ENCODE measurements around the gene TM9SF4. TPM values are rescaled to one million over a fixed set of nuclear protein-coding genes. Genes with fewer than 3 reads are reported as not detected.

TM9SF4 gene
- total and polyA plus RNA-seq, 2 of the 8 experiments (the other 6 are each of a cell fraction or from before 2014, with no cell fraction given) = 38.4 to 68.7 TPM

DNA sequence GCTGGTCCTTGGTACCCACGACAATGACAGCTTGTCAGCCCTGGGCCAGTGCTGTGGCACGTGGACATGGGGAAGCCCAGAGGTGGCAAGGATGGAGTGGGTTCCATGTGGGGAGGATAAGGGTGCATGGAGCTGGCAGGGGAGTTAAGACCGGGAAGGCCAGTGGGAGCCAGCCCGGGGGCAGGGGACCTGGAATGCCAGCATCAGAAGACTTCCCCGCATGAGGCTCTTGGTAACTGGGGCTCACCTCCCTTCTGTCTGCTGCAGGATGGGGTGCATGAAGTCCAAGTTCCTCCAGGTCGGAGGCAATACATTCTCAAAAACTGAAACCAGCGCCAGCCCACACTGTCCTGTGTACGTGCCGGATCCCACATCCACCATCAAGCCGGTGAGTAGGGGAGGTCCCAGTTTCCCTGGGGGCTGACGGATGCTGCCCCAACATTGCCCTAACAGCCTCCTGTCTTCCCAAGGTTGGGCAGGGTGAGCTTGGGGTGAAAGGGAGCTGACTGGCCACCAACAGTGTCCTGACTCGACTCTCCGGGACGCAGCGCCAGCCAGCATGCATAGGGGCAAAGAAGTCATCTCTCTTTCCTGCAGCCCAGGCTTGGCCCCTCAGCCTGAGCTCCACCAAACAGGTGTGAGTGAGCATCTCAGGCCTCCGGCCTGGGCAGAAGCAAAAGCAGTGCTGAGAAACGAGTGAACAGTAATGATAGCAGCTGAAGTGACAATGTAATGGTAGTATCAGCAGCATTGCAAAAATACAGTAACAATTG lies 37.9 kb upstream of the TM9SF4 start:
- Histone ChIP-seq H3K23ac (ENCODE audit: insufficient read length) (no peak overlapping the region), H2AK5ac (ENCODE audit: low read depth, low read length) (no peak overlapping the region), H4K20me1 (replicated peaks in 1 of 2; ENCODE audit: control insufficient read depth in 1 of 2, insufficient read depth in 2 of 2, low read length in 2 of 2) (no peaks in the 10 kb centered on the region), H2AFZ (ENCODE audit: low read length) (no peak overlapping the region), H3K56ac (replicated peaks; ENCODE audit: insufficient read length, low read depth, low read length) (no peak overlapping the region), H3K4me3 (ENCODE audit: extremely low read depth in 1 of 4, insufficient read depth in 2 of 4, low read depth in 3 of 4, low read length in 4 of 4) (no peak overlapping the region), H3K9me3 (ENCODE audit: insufficient read depth in 2 of 2, low read depth in 1 of 2, low read length in 1 of 2) (no peaks in the 10 kb centered on the region), H4K91ac (replicated peaks; ENCODE audit: insufficient read length, low read length) (no peak overlapping the region), H3K79me1 (ENCODE audit: low read depth, low read length) (no peaks in the 10 kb centered on the region), H3K9ac (replicated peaks in 1 of 4; ENCODE audit: extremely low read depth in 1 of 4, low read depth in 3 of 4, low read length in 3 of 4) (no peak overlapping the region), H3K4ac (replicated peaks; ENCODE audit: insufficient read length, low read depth, low read length) (no peak overlapping the region), H2BK12ac (ENCODE audit: low read depth, low read length) (no peak overlapping the region), H3K4me2 (ENCODE audit: insufficient read depth in 1 of 2, low read depth in 2 of 2, low read length in 2 of 2) (no peak overlapping the region), H3K23me2 (ENCODE audit: low read depth, low read length) (no peaks in the 10 kb centered on the region), H3K14ac (ENCODE audit: insufficient read length) (no peak overlapping the region), H2BK120ac (replicated peaks; ENCODE audit: low read depth, low read length) (no peak overlapping the region), H3K18ac (ENCODE audit: extremely low read depth, low read length) (no peak overlapping the region), H3K27ac (ENCODE audit: low read depth, low read length) (no peak overlapping the region), H3K27me3 (replicated peaks in 1 of 4; ENCODE audit: control insufficient read depth in 3 of 4, extremely low read depth in 1 of 4, insufficient read depth in 3 of 4, low read length in 3 of 4) (no peaks in the 10 kb centered on the region), H4K8ac (ENCODE audit: extremely low read depth, insufficient read depth, low read length) (no peak overlapping the region), H3K36me3 (ENCODE audit: control insufficient read depth in 2 of 4, insufficient read depth in 4 of 4, low read length in 3 of 4) (no peaks in the 10 kb centered on the region), H3K4me1 (replicated peaks in 1 of 4; ENCODE audit: control insufficient read depth in 3 of 4, insufficient read depth in 4 of 4, low read length in 3 of 4) (peaks cover 0 to 3% (median 0%) of the 10 kb centered on the region in 4 experiments; a peak in 2 of 7 replicates), H3K79me2 (ENCODE audit: control insufficient read depth in 1 of 2, insufficient read depth in 2 of 2, low read length in 2 of 2) (no peaks in the 10 kb centered on the region), H2BK5ac (ENCODE audit: low read depth, low read length) (no peak overlapping the region; the same call in 1 of the 2 replicates), H2BK20ac (ENCODE audit: low read length) (no peak overlapping the region), H2BK15ac (ENCODE audit: low read length) (no peak overlapping the region), H4K5ac (ENCODE audit: insufficient read length, low read depth, low read length) (no peak overlapping the region)
- DNase-seq (ENCODE audit: low read depth in 1 of 2, low spot score in 2 of 2) (no peak), FAIRE-seq (no peak)
- 86% methylated on average over 17 of the region's 17 CpGs; no CpG with 5 or more reads in 1 of the 2 experiments for WGBS, 2 experiments (ENCODE audit: extremely low coverage in 1 of 2, insufficient coverage in 1 of 2, insufficient read length in 1 of 2, insufficient replicate concordance in 2 of 2, low coverage in 1 of 2, low lambda C conversion rate in 2 of 2, missing lambda C conversion rate in 1 of 2)
- TF ChIP-seq HDAC2 (IDR thresholded peaks at IDR 0.05; ENCODE audit: borderline replicate concordance in 1 of 2, low read depth in 2 of 2, low read length in 2 of 2) (no peak), ZNF274 (IDR thresholded peaks at IDR 0.05; ENCODE audit: borderline replicate concordance, extremely low read depth, low read length) (no peak), EZH2 (IDR thresholded peaks at IDR 0.05; ENCODE audit: low read depth, low read length, severe bottlenecking) (no peak), FOSL1 (IDR thresholded peaks at IDR 0.05; ENCODE audit: insufficient read depth, low read depth, low read length) (no peak), BACH1 (IDR thresholded peaks at IDR 0.05; ENCODE audit: low read length) (no peak), SRF (IDR thresholded peaks at IDR 0.05; ENCODE audit: low read depth, low read length) (no peak), GABPA (IDR thresholded peaks at IDR 0.05; ENCODE audit: borderline replicate concordance, insufficient read depth, low read length) (no peak), JUND (IDR thresholded peaks at IDR 0.05; ENCODE audit: low read length) (no peak)
- TF ChIP-seq, protein P1, sequence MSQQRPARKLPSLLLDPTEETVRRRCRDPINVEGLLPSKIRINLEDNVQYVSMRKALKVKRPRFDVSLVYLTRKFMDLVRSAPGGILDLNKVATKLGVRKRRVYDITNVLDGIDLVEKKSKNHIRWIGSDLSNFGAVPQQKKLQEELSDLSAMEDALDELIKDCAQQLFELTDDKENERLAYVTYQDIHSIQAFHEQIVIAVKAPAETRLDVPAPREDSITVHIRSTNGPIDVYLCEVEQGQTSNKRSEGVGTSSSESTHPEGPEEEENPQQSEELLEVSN (IDR thresholded peaks at IDR 0.05) = no peak
- POLR2A ChIA-PET (ENCODE audit: partially characterized antibody) = interaction anchor here (0.6 kb wide), 1 partner anchor 25 kb away, joined by 3 read pairs; no protein-coding TSS in a partner anchor
- CTCF ChIA-PET (ENCODE audit: partially characterized antibody) = interaction anchor here (1.0 to 4.5 kb wide), 6 partner anchors 9 to 220 kb away, joined by 3 to 31 read pairs (median 4); no protein-coding TSS in a partner anchor

Measured in H1 (cell line).